Measurements from ENCODE around the gene ELOF1. TPM values are rescaled to one million over a fixed set of nuclear protein-coding genes. Genes with fewer than 3 reads are reported as not detected.

Gene ELOF1
- total RNA-seq, 1 donor from 2014 or later, result 46.0 TPM

DNA sequence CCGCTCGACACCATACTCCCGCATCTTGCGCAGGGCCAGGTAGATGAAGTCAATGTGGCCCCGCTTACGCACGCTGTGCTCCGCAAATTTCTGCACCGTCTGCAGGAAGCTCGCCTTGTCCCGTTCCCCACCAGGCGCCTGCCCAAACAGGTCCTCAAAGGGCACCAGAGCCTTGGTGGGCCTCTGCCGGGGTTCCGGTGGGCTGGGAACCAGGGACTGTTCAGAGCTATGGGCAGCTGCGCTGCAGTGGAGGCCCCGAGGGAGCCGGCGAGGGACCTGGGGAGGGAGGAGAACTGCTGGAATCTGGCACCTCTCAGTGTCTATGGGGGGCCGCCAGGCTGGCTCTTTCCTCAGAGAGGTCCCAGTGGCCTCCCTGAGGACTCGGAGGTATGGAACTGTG is 45.1 kb downstream of the ELOF1 start:
- TF ChIP-seq, protein P1, sequence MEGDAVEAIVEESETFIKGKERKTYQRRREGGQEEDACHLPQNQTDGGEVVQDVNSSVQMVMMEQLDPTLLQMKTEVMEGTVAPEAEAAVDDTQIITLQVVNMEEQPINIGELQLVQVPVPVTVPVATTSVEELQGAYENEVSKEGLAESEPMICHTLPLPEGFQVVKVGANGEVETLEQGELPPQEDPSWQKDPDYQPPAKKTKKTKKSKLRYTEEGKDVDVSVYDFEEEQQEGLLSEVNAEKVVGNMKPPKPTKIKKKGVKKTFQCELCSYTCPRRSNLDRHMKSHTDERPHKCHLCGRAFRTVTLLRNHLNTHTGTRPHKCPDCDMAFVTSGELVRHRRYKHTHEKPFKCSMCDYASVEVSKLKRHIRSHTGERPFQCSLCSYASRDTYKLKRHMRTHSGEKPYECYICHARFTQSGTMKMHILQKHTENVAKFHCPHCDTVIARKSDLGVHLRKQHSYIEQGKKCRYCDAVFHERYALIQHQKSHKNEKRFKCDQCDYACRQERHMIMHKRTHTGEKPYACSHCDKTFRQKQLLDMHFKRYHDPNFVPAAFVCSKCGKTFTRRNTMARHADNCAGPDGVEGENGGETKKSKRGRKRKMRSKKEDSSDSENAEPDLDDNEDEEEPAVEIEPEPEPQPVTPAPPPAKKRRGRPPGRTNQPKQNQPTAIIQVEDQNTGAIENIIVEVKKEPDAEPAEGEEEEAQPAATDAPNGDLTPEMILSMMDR (IDR thresholded peaks at IDR 0.05; ENCODE audit: unreplicated experiment), result no peak
- no peak overlapping the region for H3K4me3 Mint-ChIP-seq
- no peaks in the 10 kb centered on the region for H3K27me3 Mint-ChIP-seq (ENCODE audit: low read depth)
- H3K36me3 Mint-ChIP-seq, result peaks cover 12% of the 10 kb centered on the region
- no peaks in the 10 kb centered on the region for H3K4me1 Mint-ChIP-seq
- DNase-seq (ENCODE audit: low spot score in 2 of 2, unreplicated experiment in 2 of 2), result no peak
- H3K9me3 Mint-ChIP-seq, result no peaks in the 10 kb centered on the region
- no peak overlapping the region for H3K27ac Mint-ChIP-seq

DNA sequence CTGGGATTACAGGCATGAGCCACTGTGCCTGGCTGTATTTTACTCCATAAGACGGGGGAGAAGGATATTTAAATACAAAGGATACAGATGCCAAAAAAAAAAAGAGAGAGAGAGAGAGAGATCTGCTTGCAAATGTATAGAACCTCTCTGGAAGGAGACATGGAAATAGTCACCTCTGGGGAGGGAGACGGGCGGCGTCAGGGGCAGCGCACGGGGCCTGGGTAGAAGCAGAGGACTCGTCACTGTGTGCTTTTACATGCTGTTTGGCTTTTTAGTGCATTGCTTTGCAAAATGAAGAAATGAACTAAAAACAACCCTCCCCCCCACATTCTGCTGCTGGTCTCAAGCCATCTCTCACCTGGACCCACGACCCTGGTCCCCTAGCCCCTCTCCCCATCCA is 48.6 kb downstream of the ELOF1 start:
- peaks cover 7% of the 10 kb centered on the region for H3K4me1 Mint-ChIP-seq
- TF ChIP-seq, protein P1 (IDR thresholded peaks at IDR 0.05; ENCODE audit: unreplicated experiment), result no peak
- H3K4me3 Mint-ChIP-seq, result no peak overlapping the region
- no peaks in the 10 kb centered on the region for H3K9me3 Mint-ChIP-seq
- H3K36me3 Mint-ChIP-seq, result peaks cover 12% of the 10 kb centered on the region
- H3K27me3 Mint-ChIP-seq (ENCODE audit: low read depth), result no peaks in the 10 kb centered on the region
- no peak overlapping the region for H3K27ac Mint-ChIP-seq
- no peak for DNase-seq (ENCODE audit: low spot score in 2 of 2, unreplicated experiment in 2 of 2)

DNA sequence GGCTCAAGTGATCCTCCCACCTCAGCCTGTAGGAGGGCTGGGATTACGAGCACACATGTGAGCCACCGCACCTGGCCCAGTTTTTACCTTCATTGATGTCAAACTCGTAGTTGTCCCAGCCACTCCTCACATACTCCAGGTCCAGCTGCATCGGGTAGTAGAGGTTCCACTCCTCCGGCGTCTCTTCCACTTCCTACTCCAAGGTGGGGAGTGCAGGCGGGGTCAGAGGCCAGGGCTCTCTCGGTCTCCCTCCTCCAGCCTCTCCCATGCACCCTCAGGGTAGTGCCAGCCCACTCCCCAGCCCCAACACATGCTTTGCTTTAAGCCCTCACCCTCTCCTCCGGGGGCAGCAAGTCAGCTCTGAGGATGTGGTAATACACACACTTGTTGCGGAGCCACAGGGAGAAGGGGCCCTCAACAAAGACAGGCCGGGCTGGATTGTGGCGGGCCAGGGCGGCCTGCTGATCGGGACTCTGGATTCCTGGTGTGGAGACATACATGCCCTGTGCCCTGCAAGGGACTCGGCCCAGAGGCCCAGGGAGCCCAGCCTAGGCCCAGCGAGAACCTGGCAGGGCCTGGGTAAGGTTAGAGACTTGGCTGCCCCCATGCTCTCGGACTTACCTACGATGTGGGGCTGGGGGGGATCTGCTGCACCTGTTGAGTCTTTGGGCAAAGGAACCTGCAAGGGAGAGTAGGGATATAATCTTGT is 51.5 kb downstream of the ELOF1 start:
- Mint-ChIP-seq H3K27ac (no peak overlapping the region), H3K36me3 (peaks cover 12% of the 10 kb centered on the region), H3K4me3 (peak overlapping the region; percentile 17), H3K9me3 (no peaks in the 10 kb centered on the region), H3K27me3 (ENCODE audit: low read depth) (no peaks in the 10 kb centered on the region), H3K4me1 (peaks cover 14% of the 10 kb centered on the region)
- no peak for DNase-seq (ENCODE audit: low spot score in 2 of 2, unreplicated experiment in 2 of 2)
- TF ChIP-seq, protein P1 (IDR thresholded peaks at IDR 0.05; ENCODE audit: unreplicated experiment), result no peak

DNA sequence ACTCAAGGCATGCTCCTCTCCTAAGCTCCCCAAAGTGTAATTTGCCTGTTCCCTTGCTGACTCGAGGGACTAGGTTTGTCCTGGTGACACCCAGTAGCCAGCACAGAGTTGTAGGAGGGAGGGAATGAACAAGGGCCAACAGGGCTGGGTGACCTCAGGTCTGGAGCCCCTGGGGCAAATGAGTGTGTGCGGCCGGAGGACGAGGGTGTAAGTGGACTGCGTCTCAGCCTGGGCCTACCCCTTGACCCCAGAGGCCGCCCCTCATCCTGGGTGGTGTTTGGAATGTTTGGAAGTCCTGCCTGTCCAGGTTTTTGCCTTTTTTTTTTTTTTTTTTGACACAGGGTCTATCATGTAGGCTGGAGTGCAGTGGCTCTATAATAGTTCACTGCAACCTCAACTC is 52.1 kb downstream of the ELOF1 start:
- Mint-ChIP-seq H3K27ac (peak overlapping the region; percentile 53), H3K9me3 (no peaks in the 10 kb centered on the region), H3K4me1 (peaks cover 14% of the 10 kb centered on the region), H3K36me3 (peaks cover 8% of the 10 kb centered on the region), H3K27me3 (ENCODE audit: low read depth) (no peaks in the 10 kb centered on the region), H3K4me3 (peak overlapping the region; percentile 83)
- DNase-seq (ENCODE audit: low spot score in 2 of 2, unreplicated experiment in 2 of 2), result no peak
- TF ChIP-seq, protein P1 (IDR thresholded peaks at IDR 0.05; ENCODE audit: unreplicated experiment), result no peak

DNA sequence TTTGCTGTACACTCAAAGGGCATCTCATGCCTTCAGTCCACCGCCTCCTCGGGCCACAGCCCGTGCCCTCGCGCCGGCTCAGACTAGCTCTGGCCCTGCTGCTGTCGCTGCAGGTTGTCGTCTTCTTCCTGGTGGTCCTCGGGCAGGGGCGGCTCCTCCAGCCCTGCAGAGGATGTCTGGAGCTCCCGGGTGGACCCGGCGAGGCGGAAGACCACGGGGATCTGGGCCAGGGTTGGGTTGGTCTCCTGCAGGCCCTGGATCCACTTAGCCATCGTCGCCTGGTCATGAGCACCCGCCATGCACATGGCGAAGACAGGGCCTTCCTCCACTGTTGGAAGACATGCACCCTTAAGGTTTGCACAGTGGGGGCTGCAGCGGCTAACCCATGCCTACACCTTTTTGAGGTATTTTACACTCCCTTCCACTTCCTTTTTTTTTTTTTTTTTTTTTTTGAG is 52.9 kb downstream of the ELOF1 start:
- Mint-ChIP-seq H3K36me3 (peaks cover 6% of the 10 kb centered on the region), H3K9me3 (no peaks in the 10 kb centered on the region), H3K27ac (peak overlapping the region; percentile 97), H3K4me3 (peak overlapping the region; percentile 83), H3K4me1 (peaks cover 14% of the 10 kb centered on the region), H3K27me3 (ENCODE audit: low read depth) (no peaks in the 10 kb centered on the region)
- TF ChIP-seq, protein P1 (IDR thresholded peaks at IDR 0.05; ENCODE audit: unreplicated experiment), result no peak
- no peak for DNase-seq (ENCODE audit: low spot score in 2 of 2, unreplicated experiment in 2 of 2)

All from mesothelial cell of epicardium (in vitro differentiated cells).